ENCODE measurements around the gene RFX3.

Gene RFX3

GRCh38 chr9:3296536-3296935 lies 229.3 kb downstream of the RFX3 start:
- in situ Hi-C loops (cut with MboI; ENCODE audit: low sequenced_read_pairs): no loop called here

DNA sequence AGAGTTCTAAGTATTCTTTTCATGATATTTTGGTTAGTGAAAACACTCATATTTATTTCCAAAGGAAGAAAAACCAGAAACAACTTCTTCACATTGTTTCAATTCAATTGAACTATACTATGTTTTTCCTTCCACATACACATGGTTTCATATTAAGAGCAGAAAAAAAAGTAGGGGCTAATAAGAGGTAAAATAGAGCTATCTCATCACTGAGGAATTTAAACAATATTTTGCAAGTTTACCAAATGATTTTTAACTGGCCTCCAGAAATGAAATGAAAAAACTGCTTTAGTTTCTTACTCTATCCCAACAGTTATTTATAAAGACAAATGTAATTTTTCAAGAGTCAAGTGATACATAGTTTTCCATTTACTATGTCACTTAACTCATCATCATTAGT lies 233.5 kb downstream of the RFX3 start:
- in situ Hi-C loops (cut with MboI; ENCODE audit: low sequenced_read_pairs): no loop called here

- in situ Hi-C loops (cut with MboI; ENCODE audit: low sequenced_read_pairs): no loop called here
Measured at GRCh38 chr9:3290231-3290840, 235.5 kb downstream of the RFX3 start.

DNA sequence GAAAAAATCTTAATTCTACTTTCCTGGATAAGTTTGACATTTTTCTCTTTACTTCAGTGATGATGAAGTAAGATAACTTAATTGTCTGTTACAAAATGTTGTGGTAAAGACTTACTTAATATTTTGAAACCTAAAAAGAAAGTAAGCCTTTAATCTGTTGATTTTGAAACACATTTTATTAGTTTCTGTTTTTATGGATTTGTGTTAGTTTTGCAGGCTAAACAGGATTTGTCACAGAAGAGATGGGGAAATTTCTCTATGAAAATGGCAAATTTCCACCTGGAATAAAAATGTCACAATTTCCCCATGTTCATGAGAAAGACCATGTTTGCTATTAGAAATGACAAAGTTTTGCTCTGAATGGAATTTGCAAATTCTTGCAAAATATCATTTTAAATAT lies 237.1 kb downstream of the RFX3 start:
- in situ Hi-C loops (cut with MboI; ENCODE audit: low sequenced_read_pairs): no loop called here

GRCh38 chr9:3285365-3286161 lies 240.2 kb downstream of the RFX3 start:
- in situ Hi-C loops (cut with MboI; ENCODE audit: low sequenced_read_pairs): no loop called here

DNA sequence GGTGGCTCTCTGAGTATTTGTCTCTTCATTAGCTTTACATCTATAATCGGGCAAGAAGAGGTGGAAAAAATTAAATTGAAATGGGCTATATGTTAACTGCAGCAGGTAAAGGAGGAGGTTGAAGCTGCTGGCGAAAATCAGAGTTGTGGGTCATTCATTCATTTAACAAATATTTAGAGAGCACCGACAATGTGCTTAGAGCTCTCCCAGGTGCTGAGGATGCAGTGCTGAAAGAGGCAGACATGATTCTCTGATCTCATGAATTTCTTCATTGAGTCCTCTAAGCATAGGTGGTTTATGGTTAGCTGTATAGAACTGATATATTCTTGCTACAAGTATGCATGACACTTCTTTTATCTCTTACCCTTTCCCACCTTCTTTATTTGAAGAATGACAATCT lies 243.4 kb downstream of the RFX3 start:
- in situ Hi-C loops (cut with MboI; ENCODE audit: low sequenced_read_pairs): no loop called here

- in situ Hi-C loops (cut with MboI; ENCODE audit: low sequenced_read_pairs): no loop called here
Measured at GRCh38 chr9:3281399-3281798, 244.4 kb downstream of the RFX3 start.

DNA sequence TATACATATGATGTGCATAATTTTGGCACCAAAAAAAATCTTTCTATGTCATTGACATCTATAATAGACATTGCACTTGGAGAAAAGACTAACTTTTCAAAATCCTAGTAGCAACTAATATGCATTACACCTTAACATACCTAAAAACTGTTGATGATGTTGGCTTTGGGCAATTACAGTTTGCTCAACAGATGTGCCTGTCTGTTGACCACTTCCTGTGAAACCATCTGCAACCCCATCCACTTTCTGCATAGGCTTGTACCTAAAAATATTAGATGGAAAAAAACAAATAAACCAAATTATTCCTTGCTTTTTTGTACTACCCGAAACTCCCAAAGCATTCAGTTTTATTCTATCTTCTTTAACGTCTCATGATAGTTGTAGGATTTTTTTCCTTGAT lies 248.6 kb downstream of the RFX3 start:
- in situ Hi-C loops (cut with MboI; ENCODE audit: low sequenced_read_pairs): no loop called here

DNA sequence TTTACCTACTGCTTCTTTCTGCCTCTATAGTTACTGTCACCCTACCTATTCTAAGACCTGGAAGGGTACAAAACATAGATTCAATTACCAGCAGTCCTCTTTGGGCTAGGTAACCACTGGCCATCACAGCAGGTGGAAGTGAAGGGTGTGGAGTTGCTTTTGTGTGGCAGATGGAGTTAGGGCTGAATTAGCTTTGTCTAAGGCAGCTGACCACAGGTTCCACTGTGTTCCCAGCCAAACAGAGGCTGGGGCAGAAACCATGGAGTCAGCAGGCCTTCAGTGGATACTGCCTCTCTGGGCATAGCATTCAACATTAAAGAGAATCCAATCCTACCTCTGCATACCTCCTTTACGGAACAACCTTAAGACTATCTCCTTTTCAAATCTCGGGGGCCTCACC lies 254.2 kb downstream of the RFX3 start:
- in situ Hi-C loops (cut with MboI; ENCODE audit: low sequenced_read_pairs): no loop called here

GRCh38 chr9:3271157-3271556 lies 254.6 kb downstream of the RFX3 start:
- in situ Hi-C loops (cut with MboI; ENCODE audit: low sequenced_read_pairs): no loop called here

GRCh38 chr9:3268223-3268622 lies 257.6 kb downstream of the RFX3 start:
- in situ Hi-C loops (cut with MboI; ENCODE audit: low sequenced_read_pairs): no loop called here

GRCh38 chr9:3263698-3264097 lies 262.1 kb downstream of the RFX3 start:
- in situ Hi-C loops (cut with MboI; ENCODE audit: low sequenced_read_pairs): no loop called here

GRCh38 chr9:3262826-3263529 lies 262.8 kb downstream of the RFX3 start:
- in situ Hi-C loops (cut with MboI; ENCODE audit: low sequenced_read_pairs): no loop called here

DNA sequence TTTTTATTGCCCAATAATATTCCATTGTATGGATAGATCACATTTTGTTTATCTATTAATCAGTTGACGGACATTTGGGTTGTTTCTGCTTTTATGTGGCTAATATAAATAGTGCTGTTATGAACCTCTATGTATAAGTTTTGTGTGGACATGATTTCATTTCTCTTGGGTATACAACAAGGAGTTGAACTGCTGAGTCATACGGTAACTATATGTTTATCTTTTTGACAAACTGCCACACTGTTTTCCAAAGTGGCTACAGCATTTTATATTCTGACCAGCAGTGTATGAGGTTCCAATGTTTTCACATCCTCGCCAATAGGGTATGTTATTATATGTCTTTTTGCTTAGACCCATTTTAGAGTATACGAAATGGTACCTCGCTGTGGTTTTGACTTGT lies 264.3 kb downstream of the RFX3 start:
- in situ Hi-C loops (cut with MboI; ENCODE audit: low sequenced_read_pairs): no loop called here

DNA sequence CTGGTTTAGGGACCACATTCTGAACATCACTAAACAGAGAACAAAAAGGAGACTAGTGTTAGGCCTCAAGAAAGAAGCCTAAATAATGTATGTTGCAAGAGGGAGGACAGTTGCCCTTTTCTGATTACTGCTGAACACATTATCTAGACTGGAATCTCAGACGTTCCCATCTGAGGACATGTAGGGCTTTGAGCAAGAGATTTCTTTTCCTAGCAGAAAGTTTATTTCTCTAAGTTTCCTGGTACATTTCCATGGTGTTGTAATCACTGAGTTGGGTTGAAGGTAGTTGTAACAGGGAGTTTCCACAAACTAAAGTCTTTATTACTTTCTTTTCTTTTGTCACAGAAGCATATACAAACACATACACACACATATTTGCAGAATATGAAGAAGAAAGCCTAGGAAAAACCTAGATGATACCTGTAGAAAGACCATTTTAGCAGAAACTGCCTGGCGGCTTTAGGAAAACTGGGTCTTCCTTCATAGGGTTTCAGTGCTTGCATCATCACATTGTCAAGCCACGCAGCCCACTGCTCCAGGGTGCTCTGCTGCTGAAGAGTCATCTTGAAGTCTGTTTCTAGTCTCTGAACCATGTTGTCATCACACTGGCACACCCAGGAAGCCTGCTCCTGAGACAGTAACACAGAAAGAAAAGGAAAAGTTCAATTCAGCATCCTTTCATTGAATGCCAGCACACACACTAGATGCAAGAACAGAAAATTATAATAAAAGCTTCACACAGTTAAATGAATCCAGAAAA lies 269.1 kb downstream of the RFX3 start:
- in situ Hi-C loops (cut with MboI; ENCODE audit: low sequenced_read_pairs): no loop called here

DNA sequence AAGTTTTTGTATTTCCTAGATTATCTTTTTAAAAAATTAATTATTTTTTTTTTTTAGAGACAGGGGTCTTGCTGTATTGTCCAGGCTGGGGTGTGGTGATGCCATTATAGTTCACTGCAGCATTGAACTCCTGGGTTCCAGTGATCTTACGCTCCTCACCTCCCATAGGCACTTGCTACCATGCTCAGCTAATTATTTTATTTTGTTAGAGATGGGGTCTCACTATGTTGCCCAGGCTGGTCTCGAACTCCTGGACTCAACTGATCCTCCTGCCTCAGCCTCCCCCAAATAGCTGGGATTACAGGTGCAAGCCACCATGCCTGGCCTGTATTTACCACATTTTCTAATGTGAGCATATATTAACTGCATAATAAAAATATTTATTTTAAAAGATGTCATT lies 274.5 kb downstream of the RFX3 start:
- in situ Hi-C loops (cut with MboI; ENCODE audit: low sequenced_read_pairs): no loop called here

- in situ Hi-C loops (cut with MboI; ENCODE audit: low sequenced_read_pairs): no loop called here
Measured at GRCh38 chr9:3250741-3251140, 275.1 kb downstream of the RFX3 start.

DNA sequence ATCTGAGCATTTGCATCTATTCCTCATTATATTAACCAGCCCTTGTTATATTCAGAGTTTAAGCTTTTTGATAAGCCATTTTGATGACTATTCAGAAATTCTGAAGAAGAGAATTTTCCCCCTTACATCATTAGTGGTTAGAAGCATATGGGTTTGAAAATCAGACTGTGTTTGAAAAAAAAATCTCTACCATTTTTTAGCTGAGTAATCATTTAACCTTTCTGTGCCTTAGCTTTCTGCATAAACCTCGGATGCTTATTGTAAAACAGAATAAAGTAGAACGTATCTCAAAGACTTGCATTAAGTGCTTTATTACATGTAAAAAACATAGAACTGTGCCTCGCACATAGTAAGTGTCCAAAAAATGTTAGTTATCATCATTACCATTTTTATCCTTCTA lies 278.6 kb downstream of the RFX3 start:
- in situ Hi-C loops (cut with MboI; ENCODE audit: low sequenced_read_pairs): loop anchor here (25.0 kb wide), 1 partner anchor 190 kb away; no protein-coding TSS in a partner anchor

GRCh38 chr9:3246241-3246640 lies 279.6 kb downstream of the RFX3 start:
- in situ Hi-C loops (cut with MboI; ENCODE audit: low sequenced_read_pairs): loop anchor here (25.0 kb wide), 1 partner anchor 191 kb away; no protein-coding TSS in a partner anchor

DNA sequence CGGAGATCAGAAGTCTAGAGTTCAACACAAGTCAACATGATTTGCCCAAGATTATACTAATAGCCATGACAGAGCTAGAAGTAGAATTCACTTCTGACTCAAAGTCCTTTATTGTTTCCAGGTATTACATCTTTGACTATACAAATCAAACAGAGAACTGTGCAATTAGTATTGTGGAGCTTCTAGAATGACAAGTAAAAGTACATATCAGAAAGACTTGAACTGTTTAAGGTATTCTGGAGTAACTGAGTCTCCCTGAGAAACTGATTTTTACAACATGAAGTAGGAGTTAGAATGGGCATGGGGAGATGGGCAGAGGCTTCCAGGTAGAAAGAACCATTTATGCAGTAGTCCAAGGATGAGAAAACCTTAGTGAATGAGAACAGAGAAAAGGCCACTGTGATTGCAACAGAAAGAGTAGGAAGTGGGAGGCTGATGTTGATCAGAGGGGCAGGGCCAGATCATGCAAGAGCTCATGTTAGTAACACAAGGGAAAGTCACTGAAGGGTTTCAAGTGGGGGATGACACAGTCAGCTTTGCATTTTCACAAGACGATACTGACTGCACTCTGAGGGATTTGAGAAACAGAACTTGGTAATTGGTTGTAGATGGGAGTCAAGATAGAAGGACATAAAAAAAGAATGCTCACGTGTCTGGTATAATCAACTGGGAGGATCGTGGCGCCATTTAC lies 280.7 kb downstream of the RFX3 start:
- in situ Hi-C loops (cut with MboI; ENCODE audit: low sequenced_read_pairs): loop anchor here (25.0 kb wide), 1 partner anchor 192 kb away; no protein-coding TSS in a partner anchor
